Heart right ventricle (tissue), 16 donors: ENCODE data around the gene PIAS2. TPM values are rescaled to one million over a fixed set of nuclear protein-coding genes. Genes with fewer than 3 reads are reported as not detected.
"Not testable (repeated sequence)": the region's sequence is repeated elsewhere in the genome, so short reads cannot be mapped to it uniquely, and the experiment has no call there.

Experiments
- ATAC-seq, 8 donors: fragments of 200-7000 bp; cut with Tn5 transposase; one replicate each; pipeline ENCODE4 v1.9.1; 2020; ENCODE audit warnings: mild to moderate bottlenecking in 8 of 8, moderate library complexity in 8 of 8, moderate number of reproducible peaks in 1 of 8
- DNase-seq, 2 donors: peaks; one replicate each; pipeline ENCODE4 v3.0.0-alpha.2; 2020
- H3K27ac ChIP-seq, 10 donors: fragments of 200-600 bp; sonication (generic) in 2 of 10; one replicate each; pipeline versions ENCODE4 v1.5.0 to v1.8.0; 2020 to 2022; ENCODE audit warnings: mild to moderate bottlenecking in 3 of 10
- H3K27me3 ChIP-seq, 7 donors: fragments of 200-600 bp; one replicate each; pipeline ENCODE4 v1.8.0; 2021 to 2022; ENCODE audit warnings: mild to moderate bottlenecking in 2 of 7
- H3K36me3 ChIP-seq, 9 donors: fragments of 200-600 bp; sonication (generic) in 1 of 9; one replicate each; pipeline versions ENCODE4 v1.5.0 to v1.8.0; 2020 to 2022; ENCODE audit warnings: mild to moderate bottlenecking in 2 of 9
- H3K4me1 ChIP-seq, 9 donors: fragments of 200-600 bp; sonication (generic) in 1 of 9; one replicate each; pipeline versions ENCODE4 v1.5.0 to v1.8.0; 2020 to 2022; ENCODE audit warnings: mild to moderate bottlenecking in 4 of 9
- H3K4me3 ChIP-seq, 10 donors: fragments of 200-600 bp; sonication (generic) in 2 of 10; one replicate each; pipeline versions ENCODE4 v1.5.0 to v1.8.0; 2020 to 2022; ENCODE audit warnings: mild to moderate bottlenecking in 7 of 10, moderate library complexity in 2 of 10
- H3K9me3 ChIP-seq, 11 donors: fragments of 200-600 bp in 10 of 11; sonication (generic) in 2 of 11; one replicate each; pipeline versions ENCODE4 v1.5.0 to v1.8.0; 2013 to 2022; ENCODE audit warnings: mild to moderate bottlenecking in 2 of 11, control low read depth in 1 of 11, moderate library complexity in 1 of 11
- CTCF ChIP-seq, 9 donors: fragments of 200-600 bp; sonication (generic) in 2 of 9; IDR thresholded peaks; one replicate each; pipeline versions ENCODE4 v1.5.0 to v1.8.0; 2021 to 2022; ENCODE audit warnings: antibody characterized with exemption in 9 of 9, mild to moderate bottlenecking in 5 of 9, moderate library complexity in 1 of 9
- WGBS, 2 donors: extraction: QIAGEN DNeasy Blood & Tissue Kit; methylation state at CpG; one replicate each; pipeline ENCODE4 v1.1.7; 2013; ENCODE audit warnings: inconsistent platforms in 1 of 2; 5-methylcytosine and 5-hydroxymethylcytosine counted together
- intact Hi-C, 10 donors: fragments of 100-400 bp; cut with DNase I; formaldehyde crosslinking; loops; one replicate each; pipeline versions ENCODE4 v1.11.1 to v1.14.2; 2022
- polyA plus RNA-seq, 2 donors: library from polyadenylated mRNA; stranded (reverse); fragments of 200-250 nt; gene quantifications; one replicate each; pipeline ENCODE4 v1.2.3, GENCODE V29; 2013
- total RNA-seq, 10 donors: library from RNA; stranded (reverse); fragmentation: NEBNext Ultra II Directional in 3 of 10; extraction: Animal tissue kit (Norgen Biotek cat#: 25700) in 3 of 10; gene quantifications; one replicate each; pipeline versions ENCODE4 v1.2.1 to v1.2.4, GENCODE V29; 2021 to 2023
- donor health status: Arrhythmogenic right ventricular cardiomyopathy.
- donor health status: ischemic (EF 13 %, LVEDD 7.1; RV severe dilation, severe dysfunction).
- donor health status: healthy with polysubstance abuse.
- donor health status: DM: no; HTN: yes; CAD: no.
- donor health status: DM: no; HTN: no; CAD: no.
- donor health status: ischemic (EF 25% LVEDD 6.9; RV normal size, moderate dysfunction).
- donor health status: ischemic (EF 25% LVEDD 5.7; RV mildly dilated, moderate dysfunction).
- donor health status: healthy.
- donor health status: DM: yes; HTN: yes; CAD: no.
- donor health status: Ischemic cardiomyopathy.
- donor health status: ischemic (EF 35%, LVEDD 5.7; RV mildly dilated, moderate dysfunction).
- donor health status: nonischemic (EF 11% LVEDD 7.7; RV severe dilation, severe dysfunction).
- donor health status: DM: yes; HTN: yes; CAD: no.
- donor health status: PGD.
- donor health status: ischemic (EF 29% LVEDD 5.4; RV normal size, mild dysfunction).
- donor health status: nonischemic (EF 23%, LVEDD 6.1; RV moderate dilation, normal function).

Gene PIAS2
- total and polyA plus RNA-seq, 12 donors = 3.4 to 39.2 (median 32.8) TPM

DNA sequence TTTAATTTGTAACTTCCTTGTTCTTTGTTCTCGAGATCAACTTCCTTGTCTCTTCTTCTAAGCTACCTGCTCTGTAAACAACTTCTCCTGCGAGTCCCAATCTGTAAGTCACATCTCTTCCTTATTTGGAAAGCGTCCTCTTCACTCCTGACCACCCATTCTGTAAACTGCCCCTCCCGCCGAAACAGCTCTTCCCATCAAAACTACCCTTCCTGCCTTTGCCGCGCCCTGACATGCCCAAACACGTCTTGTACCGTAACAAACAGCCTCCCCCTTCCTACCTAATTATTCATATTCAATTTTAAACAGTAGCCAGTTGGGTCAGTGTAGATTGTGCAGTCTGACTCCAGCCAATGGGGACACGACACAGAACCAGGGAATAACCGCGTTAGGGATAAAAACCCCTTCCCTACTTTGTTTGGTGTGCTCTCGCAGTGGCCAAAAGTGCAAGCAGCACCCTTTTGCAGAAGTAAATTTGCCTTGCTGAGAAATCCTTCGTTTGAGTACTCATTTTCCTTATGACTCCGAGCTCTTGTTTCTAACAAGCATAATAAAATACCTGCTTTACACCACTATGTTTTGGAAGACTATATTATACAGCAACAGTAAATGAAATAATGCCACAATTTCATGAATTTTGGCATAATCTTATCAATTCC is 39.8 kb downstream of the PIAS2 start:
- peaks cover 0 to 6% (median 0%) of the 10 kb centered on the region in 9 donors for H3K4me1 ChIP-seq
- intact Hi-C loops = no loop called here
- no peak overlapping the region for H3K27ac ChIP-seq
- H3K9me3 ChIP-seq = peaks cover 0 to 50% (median 6%) of the 10 kb centered on the region in 11 donors
- ATAC-seq (no peak), DNase-seq (no peak)
- TF ChIP-seq CTCF (IDR thresholded peaks at IDR 0.05) = no peak
- 95 to 97% methylated on average over 15 of the region's 15 CpGs for WGBS, 2 donors
- no peak overlapping the region for H3K4me3 ChIP-seq
- H3K36me3 ChIP-seq = peaks cover 0 to 26% (median 0%) of the 10 kb centered on the region in 9 donors
- no peaks in the 10 kb centered on the region for H3K27me3 ChIP-seq

DNA sequence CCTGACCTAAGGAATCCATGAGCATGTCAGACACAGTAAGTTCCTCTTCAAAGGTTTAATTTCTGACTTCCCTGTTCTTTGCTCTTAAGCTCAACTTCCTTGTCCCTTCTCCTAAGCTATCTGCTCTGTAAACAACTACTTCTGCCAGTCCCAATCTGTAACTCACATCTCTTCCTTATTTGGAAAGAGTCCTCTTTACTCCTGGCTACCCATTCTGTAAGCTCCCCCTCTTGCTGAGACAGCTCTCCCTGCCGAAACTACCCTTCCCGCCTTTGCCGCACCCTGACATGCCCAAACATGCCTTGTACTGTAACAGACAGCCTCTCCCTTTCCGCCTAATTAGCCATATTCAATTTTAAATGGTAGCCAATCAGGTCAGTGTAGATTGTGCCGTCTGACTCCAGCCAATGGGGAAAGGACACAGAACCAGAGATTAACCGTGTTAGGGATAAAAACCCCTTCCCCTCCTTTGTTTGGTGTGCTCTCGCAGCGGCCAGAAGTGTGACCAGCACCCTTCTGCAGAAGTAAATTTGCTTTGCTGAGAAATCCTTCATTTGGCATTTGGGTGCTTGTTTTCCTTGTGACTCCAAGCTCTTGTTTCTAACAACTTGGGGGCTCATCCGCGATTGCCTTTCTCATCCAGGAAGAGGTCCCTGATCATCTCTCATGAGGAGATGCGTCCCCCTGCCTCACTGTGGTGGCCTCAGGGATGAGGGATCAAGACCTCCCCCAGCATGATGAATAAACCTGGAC is 49.0 kb downstream of the PIAS2 start:
- no peak overlapping the region for H3K4me3 ChIP-seq
- WGBS, 2 donors = 95% methylated on average over 11 of the region's 11 CpGs
- peaks cover 0 to 29% (median 17%) of the 10 kb centered on the region in 11 donors for H3K9me3 ChIP-seq
- H3K27me3 ChIP-seq = no peaks in the 10 kb centered on the region
- peak overlapping the region in 1 of 10 donors; percentile 45 for H3K27ac ChIP-seq
- intact Hi-C loops = no loop called here
- ATAC-seq = peak in 2 of 8 donors; percentile 27 to 41
- H3K4me1 ChIP-seq = peaks cover 0 to 16% (median 0%) of the 10 kb centered on the region in 9 donors
- DNase-seq = no peak
- peaks cover 0 to 8% (median 0%) of the 10 kb centered on the region in 9 donors for H3K36me3 ChIP-seq
- TF ChIP-seq CTCF (IDR thresholded peaks at IDR 0.05) = no peak

DNA sequence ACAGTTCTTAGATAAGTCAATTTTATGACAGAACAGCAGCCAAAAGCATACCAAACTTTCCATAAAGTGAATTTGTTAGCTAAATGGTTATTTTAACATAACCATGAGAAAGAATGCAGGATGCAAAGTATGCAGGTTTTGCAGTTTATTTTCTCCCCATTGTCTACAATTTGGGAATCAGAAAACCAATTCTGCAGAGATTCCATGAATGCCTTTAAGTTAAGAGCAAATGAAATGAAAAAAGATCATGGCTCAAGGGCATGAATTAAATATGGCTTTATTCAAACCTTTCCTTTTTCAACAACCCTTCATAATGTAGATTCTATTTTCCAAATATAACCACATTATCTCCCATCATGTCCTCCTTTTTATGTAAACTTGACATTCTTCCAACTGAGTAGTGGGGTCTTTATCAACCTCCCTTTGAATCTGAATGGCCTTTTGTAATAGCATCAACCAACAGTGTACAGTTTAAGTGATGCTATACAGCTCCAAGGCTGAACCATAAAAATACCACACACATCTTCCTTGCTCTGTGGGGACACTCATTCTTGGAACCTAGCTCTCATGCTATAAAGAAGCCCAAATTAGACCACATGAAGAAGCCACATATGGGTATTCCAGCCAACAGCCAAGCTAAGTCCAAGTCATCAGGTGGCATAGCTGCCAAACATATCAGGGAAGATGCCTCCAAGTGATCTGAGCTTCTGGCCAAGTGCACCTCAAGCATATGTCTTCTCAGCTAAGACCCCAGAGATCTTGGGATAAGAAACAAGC is 49.8 kb downstream of the PIAS2 start:
- ATAC-seq = peak in 1 of 8 donors; percentile 12
- peaks cover 0 to 16% (median 0%) of the 10 kb centered on the region in 9 donors for H3K36me3 ChIP-seq
- H3K9me3 ChIP-seq = peaks cover 0 to 27% (median 17%) of the 10 kb centered on the region in 11 donors
- H3K4me3 ChIP-seq = no peak overlapping the region
- H3K4me1 ChIP-seq = peaks cover 0 to 16% (median 0%) of the 10 kb centered on the region in 9 donors
- H3K27me3 ChIP-seq = no peaks in the 10 kb centered on the region
- DNase-seq = no peak
- intact Hi-C loops = no loop called here
- TF ChIP-seq CTCF (IDR thresholded peaks at IDR 0.05) = no peak
- no peak overlapping the region for H3K27ac ChIP-seq

- Histone ChIP-seq H3K4me3 (no peak overlapping the region), H3K4me1 (peaks cover 0 to 16% (median 0%) of the 10 kb centered on the region in 9 donors), H3K9me3 (peaks cover 0 to 27% (median 17%) of the 10 kb centered on the region in 11 donors), H3K27ac (no peak overlapping the region), H3K36me3 (peaks cover 0 to 18% (median 0%) of the 10 kb centered on the region in 9 donors), H3K27me3 (no peaks in the 10 kb centered on the region)
- TF ChIP-seq CTCF (IDR thresholded peaks at IDR 0.05) = no peak
- ATAC-seq (no peak), DNase-seq (no peak)
- intact Hi-C loops = no loop called here
- WGBS, 2 donors = 55 to 66% methylated on average over 2 of the region's 2 CpGs
Measured at GRCh38 chr18:46866523-46866922, 50.8 kb downstream of the PIAS2 start.

GRCh38 chr18:46865245-46865644 is 52.1 kb downstream of the PIAS2 start:
- H3K4me3 ChIP-seq, intact Hi-C loops, H3K27me3 ChIP-seq, ATAC-seq, H3K27ac ChIP-seq, DNase-seq: not testable (repeated sequence)
- peaks cover 0 to 25% (median 17%) of the 10 kb centered on the region in 11 donors for H3K9me3 ChIP-seq
- H3K4me1 ChIP-seq = peaks cover 0 to 16% (median 0%) of the 10 kb centered on the region in 9 donors
- WGBS, 2 donors = 95 to 96% methylated on average over 8 of the region's 8 CpGs
- peaks cover 0 to 18% (median 0%) of the 10 kb centered on the region in 9 donors for H3K36me3 ChIP-seq
